LoVo (cell line): ENCODE measurements around the gene RAD51B.
"Not testable (repeated sequence)": the region's sequence is repeated elsewhere in the genome, so short reads cannot be mapped to it uniquely, and the experiment has no call there.

ENCODE experiments used
- DNase-seq: peaks from one replicate; pipeline ENCODE4 v3.0.0-alpha.2; 2016; ENCODE audit warnings: low spot score

Gene RAD51B

GRCh38 chr14:68211886-68212285 is 392.3 kb downstream of the RAD51B start:
- no peak for DNase-seq

- no peak for DNase-seq
These were observed 392.8 kb downstream of the RAD51B start for GRCh38 chr14:68212361-68212760.

GRCh38 chr14:68214431-68214830 is 394.9 kb downstream of the RAD51B start:
- DNase-seq: no peak

GRCh38 chr14:68215629-68216028 is 396.1 kb downstream of the RAD51B start:
- no peak for DNase-seq

GRCh38 chr14:68216079-68216478 is 396.5 kb downstream of the RAD51B start:
- DNase-seq: no peak

GRCh38 chr14:68216957-68217356 is 397.4 kb downstream of the RAD51B start:
- no peak for DNase-seq

GRCh38 chr14:68217791-68218340 is 398.3 kb downstream of the RAD51B start:
- DNase-seq: no peak

GRCh38 chr14:68219407-68219806 is 399.8 kb downstream of the RAD51B start:
- DNase-seq: no peak

- DNase-seq: not testable (repeated sequence)
These were observed 401.5 kb downstream of the RAD51B start for GRCh38 chr14:68221046-68221445.

GRCh38 chr14:68222154-68222553 is 402.6 kb downstream of the RAD51B start:
- no peak for DNase-seq

GRCh38 chr14:68222726-68223125 is 403.1 kb downstream of the RAD51B start:
- DNase-seq: no peak

GRCh38 chr14:68223631-68224030 is 404.1 kb downstream of the RAD51B start:
- DNase-seq: no peak

- DNase-seq: no peak
These were observed 405.7 kb downstream of the RAD51B start for GRCh38 chr14:68225321-68225720.

GRCh38 chr14:68226523-68226922 is 406.9 kb downstream of the RAD51B start:
- no peak for DNase-seq

GRCh38 chr14:68228656-68229055 is 409.1 kb downstream of the RAD51B start:
- DNase-seq: no peak

GRCh38 chr14:68229423-68230100 is 410.0 kb downstream of the RAD51B start:
- DNase-seq: no peak

GRCh38 chr14:68230202-68230949 is 410.8 kb downstream of the RAD51B start:
- no peak for DNase-seq

GRCh38 chr14:68230950-68231717 is 411.6 kb downstream of the RAD51B start:
- no peak for DNase-seq

- no peak for DNase-seq
These were observed 412.3 kb downstream of the RAD51B start for GRCh38 chr14:68231898-68232297.

GRCh38 chr14:68232300-68233055 is 412.9 kb downstream of the RAD51B start:
- DNase-seq: peak; percentile 79

- no peak for DNase-seq
These were observed 413.7 kb downstream of the RAD51B start for GRCh38 chr14:68233101-68233784.
